NT2/D1 (cell line): Measurements from ENCODE around the gene WAPL.

ENCODE experiments used
- YY1 ChIP-seq: IDR thresholded peaks from 2 replicates; pipeline ENCODE4 v1.6.1; 2011; ENCODE audit not compliant: insufficient read length, insufficient read depth
- ZNF274 ChIP-seq: IDR thresholded peaks from 2 replicates; pipeline ENCODE4 v1.6.1; 2011; ENCODE audit warnings: mild to moderate bottlenecking, low read depth, low read length

DNA sequence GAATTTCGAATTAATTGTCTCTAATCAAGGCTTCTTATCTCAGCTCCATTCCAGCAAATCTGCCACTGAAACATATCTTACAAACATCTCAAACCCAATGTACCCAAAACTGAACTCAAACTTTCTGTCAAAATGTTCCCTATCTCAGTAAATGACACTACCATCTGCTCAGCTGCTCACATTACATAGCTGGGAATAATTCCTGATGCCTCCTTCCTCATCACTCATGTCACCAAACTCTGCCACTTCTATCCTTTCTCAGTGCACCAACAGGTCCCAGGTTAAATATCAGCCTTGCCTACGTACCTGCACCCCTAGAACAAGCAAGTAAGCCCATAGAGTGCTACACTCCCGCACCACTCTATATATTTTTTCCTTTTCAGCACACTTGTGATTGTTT, 12.4 kb downstream of the WAPL start:
- TF ChIP-seq ZNF274 (no peak), YY1 (no peak)
